Skeletal muscle cell (primary cell): ENCODE data around the gene IGFBP7.

Source experiments
- DNase-seq: peaks from one replicate; pipeline ENCODE4 v3.0.0-alpha.2; 2010; ENCODE audit warnings: low read depth
- H3K4me3 ChIP-seq: 2 replicates; pipeline ENCODE4 v1.5.1; 2011; ENCODE audit warnings: low read depth, mild to moderate bottlenecking, control low read depth, low read length, moderate library complexity

The IGFBP7 gene

DNA sequence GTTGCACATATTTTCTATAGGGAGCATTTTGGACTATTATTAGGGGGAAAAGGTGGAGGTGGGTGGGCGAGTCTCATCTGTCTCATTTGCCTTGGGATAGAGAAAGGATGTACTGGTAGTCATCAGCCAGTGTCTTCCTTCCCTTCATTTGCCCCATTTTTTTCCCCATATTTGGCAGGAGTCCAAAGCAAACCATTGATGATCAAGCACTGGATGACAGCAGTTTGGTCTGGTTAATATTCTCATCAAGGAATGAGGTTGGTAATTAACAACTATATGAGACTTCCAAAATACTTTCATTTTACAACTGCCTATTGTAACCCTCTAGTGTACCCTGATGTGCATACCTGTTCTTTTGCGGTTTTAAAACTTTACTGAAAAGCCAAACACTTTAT is 22.6 kb upstream of the IGFBP7 start:
- no peak for DNase-seq
- H3K4me3 ChIP-seq = no peak overlapping the region

DNA sequence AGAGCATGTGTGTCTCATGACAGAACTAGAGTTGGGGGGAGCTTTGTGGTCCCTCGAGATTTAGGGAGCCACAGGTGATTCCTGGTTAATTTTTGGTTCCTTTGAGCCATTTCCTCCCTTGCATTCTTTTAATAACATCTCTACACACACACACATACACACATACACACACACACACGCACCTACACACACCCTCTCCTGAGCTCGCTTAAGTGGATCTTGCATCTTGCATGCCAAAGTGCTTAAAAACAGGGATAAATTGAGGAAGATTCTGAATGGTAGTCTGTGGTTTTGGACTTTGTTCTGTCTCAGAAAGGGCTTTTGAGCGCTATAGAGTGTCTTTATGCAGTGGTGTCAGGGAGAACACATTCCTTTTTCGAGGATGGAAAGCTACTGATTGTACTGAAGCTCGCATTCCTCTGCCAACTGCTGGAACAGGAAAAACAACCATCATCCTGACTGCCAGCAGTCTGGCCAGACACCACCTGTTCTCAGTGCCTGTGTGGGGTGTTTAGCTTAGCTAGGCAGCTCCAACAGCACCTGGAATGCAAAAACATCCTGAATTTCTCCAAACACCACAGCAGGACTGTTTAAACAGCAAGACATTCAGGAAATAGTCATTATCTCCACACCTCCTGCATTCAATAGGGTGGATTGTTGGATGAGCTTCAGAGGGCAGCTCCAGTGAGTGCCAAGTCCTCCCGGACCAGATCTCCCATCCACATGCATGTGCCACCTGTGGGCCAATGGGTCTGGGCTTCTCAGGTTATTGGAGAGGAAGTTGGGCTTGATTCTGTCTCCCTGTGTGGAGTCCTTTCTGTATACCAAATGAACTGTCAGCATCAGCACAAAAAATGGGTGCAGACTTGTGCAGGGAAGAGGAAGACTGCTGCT is 21.9 kb upstream of the IGFBP7 start:
- no peak overlapping the region for H3K4me3 ChIP-seq
- no peak for DNase-seq

DNA sequence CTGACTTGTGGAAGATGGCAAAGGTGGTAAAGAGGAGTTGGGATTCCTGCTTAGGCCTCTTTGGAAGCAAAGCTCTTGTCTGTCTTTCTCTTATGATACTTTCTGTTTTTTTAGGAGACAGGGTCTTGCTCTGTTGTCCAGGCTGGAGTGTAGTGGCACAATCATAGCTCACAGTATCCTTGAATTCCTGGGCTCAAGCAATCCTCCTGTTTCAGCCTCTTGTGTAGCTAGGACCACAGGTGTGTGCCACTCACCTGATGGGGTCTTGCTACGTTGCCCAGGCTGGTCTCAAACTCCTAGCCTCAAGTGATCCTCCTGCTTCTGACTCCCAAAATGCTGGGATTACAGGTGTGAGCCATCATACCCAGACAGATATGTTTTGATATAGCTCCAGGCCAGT is 19.3 kb upstream of the IGFBP7 start:
- no peak overlapping the region for H3K4me3 ChIP-seq
- DNase-seq = no peak

DNA sequence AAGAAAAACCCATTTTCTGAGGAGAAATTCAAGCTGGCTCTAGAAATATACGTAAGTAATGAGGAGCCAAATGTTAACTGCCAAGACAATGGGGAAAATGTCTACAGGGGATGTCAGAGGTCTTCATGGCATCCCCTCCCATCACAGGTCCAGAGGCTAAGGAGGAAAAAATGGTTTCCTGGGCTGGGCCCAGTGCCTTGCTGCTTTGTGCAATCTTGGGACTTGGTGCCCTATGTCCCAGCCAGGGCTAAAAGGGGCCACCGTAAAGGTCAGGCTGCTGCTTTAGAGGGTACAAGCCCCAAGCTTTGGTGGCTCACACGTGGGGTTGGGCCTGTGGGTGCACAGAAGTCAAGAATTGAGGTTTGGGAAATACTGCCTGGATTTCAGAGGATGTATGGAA is 17.2 kb upstream of the IGFBP7 start:
- no peak for DNase-seq
- no peak overlapping the region for H3K4me3 ChIP-seq

DNA sequence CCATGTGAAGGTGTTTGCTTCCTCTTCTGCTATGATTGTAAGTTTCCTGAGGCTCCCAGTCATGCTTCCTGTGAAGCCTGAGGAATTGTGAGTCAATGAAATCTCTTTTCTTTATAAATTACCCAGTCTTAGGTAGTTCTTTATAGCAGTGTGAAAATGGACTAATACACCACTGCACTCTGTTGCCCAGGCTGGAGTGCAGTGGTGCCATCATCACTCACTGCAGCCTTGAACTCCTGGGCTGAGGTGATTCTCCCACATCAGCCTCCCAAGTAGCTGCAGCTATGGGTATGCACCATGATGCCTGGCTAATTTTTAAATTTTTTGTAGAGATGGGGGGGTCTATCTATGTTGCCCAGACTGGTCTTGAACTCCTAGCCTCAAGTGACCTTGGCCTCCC is 15.8 kb upstream of the IGFBP7 start:
- no peak for DNase-seq
- H3K4me3 ChIP-seq = no peak overlapping the region

DNA sequence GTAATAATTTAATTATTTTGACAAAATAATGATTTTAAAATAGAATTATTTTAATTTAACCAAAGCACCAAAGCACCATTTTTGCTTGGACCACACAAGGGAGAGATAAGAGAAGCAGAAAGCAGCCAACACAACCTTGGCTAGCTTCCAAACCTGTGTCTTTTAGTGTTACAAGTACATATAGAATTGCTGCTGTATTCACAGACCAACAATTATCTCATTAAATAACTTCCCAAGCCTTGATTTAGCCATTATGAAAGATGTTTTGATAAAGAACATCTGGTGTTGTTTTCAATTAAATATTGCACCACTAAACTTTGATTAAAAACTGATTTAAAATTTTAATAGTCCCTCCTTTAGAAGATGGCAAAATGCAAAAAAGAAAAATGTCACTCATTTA is 14.0 kb upstream of the IGFBP7 start:
- H3K4me3 ChIP-seq = no peak overlapping the region
- no peak for DNase-seq

DNA sequence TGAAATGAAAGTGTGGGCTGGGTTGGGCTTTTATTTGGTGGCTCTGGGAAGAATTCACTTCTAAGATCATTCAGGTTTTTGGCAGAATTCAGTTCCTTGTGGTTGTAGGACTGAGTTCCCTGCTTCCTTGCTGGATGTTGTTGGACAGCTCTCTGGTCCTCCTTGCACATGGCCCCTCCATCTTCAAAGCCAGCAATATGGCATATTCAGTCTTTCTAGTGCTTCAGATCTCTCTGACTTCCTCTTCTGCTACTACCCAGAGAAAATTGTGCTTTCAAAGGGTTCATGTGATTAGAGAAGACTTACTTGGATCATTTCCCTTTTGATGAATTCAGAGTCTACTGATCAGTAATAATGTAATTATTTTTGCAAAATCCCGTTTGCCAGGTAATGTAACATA is 12.8 kb upstream of the IGFBP7 start:
- no peak overlapping the region for H3K4me3 ChIP-seq
- DNase-seq = no peak

DNA sequence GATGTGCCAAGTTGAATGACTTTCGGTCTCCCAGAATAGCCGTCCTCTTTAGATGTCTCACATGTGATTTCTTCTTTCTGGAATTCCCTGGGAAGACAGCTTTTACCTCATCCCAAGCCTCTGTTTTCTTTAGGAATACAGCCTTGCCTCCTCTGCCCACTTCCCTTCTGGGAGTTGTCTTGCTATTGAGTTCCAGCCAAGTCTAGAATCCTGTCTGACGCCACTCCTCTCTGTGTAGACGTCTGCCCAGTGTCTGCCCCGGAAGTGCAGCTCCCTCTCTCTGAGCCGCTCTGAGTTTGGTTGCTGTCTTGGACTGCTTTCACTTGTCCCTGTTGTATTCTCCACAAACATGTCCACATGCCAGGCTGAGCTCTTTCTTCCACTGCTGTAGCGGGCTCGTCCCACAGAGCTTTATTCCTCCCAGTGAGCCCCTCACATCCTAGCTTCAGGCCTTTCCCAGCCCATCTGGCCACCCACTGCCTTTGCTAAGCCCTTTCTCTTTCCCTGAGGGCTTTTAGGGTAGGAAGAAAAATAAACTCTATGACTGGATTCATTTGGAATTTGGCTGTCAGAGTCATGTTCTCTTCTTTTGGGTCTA is 9.0 kb upstream of the IGFBP7 start:
- H3K4me3 ChIP-seq = peak overlapping the region; percentile 14
- DNase-seq = peak; percentile 93

DNA sequence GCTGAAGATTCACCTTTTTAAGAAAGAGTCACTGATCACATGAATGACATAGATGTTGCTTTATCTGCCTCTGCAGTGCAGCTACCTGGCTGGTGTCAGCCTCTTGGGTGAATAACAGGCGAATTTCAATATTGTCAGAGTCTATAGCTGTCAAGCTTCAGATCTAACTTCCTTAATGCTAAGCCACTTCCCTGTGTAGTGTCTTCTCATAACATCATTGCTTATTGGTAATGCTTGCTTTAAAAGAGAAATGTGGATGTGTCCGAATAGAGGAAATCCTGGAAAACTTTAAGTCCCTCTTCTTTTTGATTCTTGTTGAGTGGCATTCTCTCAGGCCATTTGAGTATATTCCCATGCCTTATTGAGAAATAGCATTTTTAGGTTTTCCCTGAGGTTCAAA is 7.3 kb upstream of the IGFBP7 start:
- no peak overlapping the region for H3K4me3 ChIP-seq
- no peak for DNase-seq

DNA sequence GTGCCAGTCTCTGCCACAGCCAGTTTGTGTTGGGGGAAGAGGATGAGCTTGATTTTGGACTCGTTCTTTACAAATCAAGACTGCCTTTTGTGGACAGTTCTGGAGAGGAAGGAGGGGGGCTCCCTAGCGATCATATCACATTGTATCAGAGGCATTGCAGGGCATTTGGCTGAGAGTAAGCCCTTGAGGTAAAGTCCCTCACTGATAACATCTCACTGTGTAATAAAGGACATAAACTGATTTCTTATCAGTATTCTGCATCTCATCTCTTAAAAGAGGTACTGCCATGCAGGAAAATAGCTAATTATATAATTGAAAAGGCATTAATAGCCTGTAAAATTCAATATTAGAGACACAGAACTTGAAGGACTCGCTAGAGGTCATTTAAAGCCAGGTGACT is 6.1 kb upstream of the IGFBP7 start:
- no peak for DNase-seq
- H3K4me3 ChIP-seq = no peak overlapping the region

DNA sequence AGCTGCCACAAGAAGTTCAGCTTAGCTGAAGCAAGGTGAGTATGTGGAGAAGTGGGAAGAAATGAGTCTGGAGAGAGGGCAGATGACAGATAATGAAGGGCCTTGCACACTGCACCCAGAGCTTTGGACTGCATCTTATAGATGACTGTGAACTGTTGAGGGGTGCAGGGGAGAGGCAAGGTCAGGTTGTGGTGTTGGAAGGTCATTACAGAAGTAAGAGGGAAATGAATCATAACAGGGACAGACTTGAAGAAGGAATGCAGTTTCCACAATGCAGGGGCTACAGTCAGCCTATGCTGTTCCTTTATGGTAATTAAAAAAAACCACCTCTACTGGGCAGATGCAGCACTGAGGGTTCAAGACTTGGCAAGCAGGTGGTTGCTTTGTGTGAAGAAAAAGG is 4.8 kb upstream of the IGFBP7 start:
- H3K4me3 ChIP-seq = no peak overlapping the region
- DNase-seq = no peak

DNA sequence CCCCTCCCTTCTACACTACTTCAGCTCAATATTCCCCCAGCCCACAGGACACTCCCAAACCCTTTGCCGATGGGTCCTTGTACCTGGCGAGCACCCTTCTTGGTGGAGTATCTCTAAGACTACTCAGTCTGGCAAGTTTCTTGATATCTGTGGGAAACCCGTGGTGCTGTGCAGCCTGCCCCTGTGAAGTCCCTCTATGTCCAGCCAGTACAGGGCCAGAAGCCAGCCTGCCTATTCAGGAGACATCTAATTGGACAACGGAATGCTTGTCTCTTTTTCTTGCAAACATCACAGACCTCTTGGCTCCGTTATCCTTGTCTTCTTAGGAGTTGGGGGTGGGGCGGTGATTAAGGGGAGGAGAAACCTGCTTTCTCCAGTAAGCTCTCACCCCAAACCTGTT is 3.7 kb upstream of the IGFBP7 start:
- no peak for DNase-seq
- H3K4me3 ChIP-seq = no peak overlapping the region

DNA sequence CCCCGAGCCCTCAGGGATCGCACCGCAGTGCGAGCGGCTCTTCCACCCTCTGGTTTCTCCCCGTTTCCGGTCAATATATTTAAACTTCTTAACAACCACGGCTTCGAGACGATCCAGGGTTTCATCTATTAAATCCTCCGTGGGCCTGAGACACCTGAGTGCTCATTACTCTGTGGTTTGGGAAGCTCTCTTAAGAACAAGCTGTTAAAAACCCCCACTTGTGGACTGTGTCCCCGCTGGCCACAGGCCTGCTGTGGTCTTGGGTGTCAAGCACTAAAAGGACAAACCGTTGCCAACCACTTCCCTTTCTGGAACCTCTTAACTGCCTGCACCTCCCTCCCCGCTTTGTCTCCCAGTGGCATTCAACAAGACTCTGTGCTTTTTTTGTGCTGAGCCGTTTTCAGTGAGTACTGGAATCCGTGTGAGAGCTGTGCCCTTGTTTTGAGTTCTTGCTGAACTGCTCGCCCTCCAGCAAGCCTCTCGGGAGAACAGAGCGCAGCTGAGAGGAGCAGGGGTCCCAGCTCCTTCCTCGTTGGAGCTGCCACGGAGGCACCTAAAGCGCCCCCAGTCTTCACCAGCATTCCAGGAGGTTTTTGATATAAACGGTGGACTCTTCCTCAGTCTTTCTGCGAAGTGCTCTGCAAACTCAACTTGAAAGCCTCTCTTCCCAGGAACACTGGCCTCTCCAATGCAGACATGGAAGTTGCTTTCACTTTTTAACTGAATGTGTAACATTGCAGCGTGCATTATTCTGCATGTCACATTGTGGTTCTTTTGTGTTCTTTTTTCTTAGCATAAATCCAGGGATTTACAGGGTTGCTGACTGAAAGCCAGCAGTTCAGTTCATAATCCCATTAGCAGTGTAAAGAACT is 691 bp upstream of the IGFBP7 start:
- peak; percentile 57 for DNase-seq

DNA sequence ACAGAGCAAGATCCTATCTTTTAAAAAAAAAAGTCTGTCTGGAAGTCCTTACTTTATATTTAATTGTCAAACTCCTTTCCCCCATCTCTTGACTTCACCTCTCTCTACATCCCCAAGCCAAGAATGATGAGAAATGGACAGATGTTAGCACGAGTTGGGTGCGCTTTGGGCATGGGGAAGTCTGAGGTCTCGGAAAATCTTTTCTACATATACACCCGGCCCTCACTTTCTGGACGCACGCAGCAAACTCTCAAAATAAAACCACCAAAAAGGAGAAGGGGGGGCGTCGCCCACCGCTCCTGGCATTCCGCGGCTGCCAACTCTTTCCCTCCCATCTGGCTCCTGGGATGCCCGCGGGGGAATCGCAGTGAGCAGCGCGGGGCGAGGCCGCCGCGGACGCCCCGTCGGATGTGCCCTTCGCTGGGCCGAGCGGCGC is 756 bp downstream of the IGFBP7 start:
- peak overlapping the region; percentile 74 for H3K4me3 ChIP-seq
- DNase-seq = no peak

More for the DNA sequence above, 691 bp upstream of the IGFBP7 start:
- H3K4me3 ChIP-seq = peak overlapping the region; percentile 74

DNA sequence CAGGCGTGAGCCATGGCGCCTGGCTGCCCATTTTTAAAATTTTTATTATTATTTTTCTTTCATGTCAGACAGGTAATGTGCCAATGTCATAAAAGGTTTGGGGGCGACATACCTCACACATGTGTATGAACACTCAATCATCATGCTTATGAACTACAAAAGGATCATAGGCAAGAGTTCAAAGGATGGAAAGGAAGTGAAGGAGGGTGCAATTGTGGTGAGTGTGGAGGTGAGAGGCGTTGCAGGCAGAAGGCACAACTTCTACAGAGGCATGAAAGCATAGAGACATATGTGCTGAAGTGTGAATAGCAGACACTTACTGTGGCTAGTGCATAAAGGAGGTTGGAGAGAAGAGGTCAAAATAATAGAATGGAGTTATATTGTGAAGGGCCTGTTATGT is 4.0 kb downstream of the IGFBP7 start:
- no peak for DNase-seq
- H3K4me3 ChIP-seq = no peak overlapping the region

DNA sequence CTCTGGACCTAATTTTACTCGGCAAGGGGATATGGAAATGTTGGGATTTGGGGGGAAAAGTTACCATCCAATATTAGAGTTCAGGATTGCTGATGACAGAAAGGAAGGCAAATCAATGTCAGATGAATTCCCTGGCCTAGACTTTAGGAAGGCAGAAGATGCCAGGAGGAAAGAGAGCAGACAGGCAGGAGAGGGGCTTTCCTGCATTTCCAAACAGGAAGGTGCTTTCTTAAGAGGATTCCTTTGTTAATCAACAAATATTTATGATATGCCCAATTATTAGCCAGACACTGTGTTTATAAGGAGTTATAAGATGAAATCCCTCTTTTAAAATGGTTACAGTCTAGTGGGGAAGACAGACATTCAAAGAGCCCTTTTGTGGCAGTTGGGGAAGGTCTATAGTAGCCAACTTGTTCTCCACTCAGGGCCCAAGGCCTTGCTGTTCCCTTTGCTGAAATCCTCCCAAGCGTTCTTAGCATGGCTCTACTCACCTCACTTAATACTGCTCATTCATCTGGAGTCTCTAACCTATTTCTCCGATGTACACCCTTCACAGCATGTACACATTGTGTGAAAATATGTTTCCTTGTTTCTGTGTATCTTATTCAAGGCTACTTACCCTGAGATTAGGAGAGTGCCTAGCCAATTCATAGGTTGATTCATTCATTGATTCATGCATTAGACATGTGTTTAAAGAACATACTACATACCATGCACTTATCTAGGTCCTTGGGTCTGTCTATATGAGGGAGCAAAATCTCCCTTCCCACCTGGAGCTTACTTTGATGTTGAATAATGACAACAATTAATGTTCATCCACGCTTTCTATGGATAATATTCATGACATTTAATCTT is 5.3 kb downstream of the IGFBP7 start:
- no peak for DNase-seq
- no peak overlapping the region for H3K4me3 ChIP-seq

DNA sequence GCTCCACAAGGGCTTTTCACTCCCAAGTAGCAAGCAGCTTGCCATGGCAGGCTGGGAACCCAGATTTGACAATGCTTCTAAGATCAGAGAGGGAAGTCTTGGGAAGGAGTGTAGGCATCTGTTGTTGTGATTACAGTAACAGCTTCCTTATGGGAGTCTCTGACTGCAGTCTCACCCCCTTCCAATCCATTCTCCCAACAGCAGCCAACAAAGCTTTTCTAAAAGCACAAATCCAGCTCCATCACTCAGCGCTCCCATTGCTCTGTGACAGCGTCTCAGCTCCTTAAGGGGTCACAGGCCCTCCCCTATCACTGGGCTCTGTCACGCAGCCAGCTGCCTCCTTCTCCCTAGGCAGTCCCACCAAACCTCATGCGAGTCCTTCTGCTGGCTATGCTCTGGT is 7.1 kb downstream of the IGFBP7 start:
- DNase-seq = no peak
- no peak overlapping the region for H3K4me3 ChIP-seq

DNA sequence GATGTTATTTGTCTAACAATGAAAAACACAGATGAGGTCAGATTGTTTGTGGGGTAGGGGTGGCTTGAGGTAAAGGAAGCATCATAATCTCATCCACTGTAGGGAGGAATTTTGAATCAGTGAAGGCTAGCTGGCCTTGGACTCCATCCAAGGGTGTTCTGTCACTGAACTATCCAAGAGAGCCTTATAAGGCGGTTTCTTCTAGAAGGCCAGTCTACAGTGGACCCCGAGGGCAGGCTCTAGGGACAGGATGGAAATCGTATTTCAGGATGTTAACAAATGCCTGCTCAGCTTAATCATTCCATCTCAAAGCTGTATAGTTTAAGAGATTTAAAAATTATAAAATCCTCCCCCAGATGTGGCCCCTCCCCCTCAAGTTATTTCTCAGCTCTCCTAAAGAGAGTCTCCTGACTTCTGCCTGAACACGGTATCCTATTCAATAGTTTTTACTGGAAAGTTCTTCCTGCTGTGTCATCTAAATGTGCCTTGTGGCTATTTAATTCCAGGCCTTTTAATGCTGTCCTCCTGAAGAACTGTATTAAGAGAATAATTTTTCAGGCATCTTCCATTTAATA is 8.0 kb downstream of the IGFBP7 start:
- peak; percentile 97 for DNase-seq
- H3K4me3 ChIP-seq = no peak overlapping the region
